Right ventricle myocardium inferior (tissue), 1 donor: ENCODE measurements around the gene PHF20. TPM values are rescaled to one million over a fixed set of nuclear protein-coding genes. Genes with fewer than 3 reads are reported as not detected.
"Not testable (repeated sequence)": the region's sequence is repeated elsewhere in the genome, so short reads cannot be mapped to it uniquely, and the experiment has no call there.

ENCODE experiments used
- ATAC-seq: fragments of 200-7000 bp; cut with Tn5 transposase; one replicate; pipeline ENCODE4 v1.9.1; 2020; ENCODE audit warnings: mild to moderate bottlenecking, moderate library complexity
- DNase-seq: peaks from one replicate; pipeline ENCODE4 v3.0.0; 2021; ENCODE audit errors: missing footprints
- intact Hi-C: fragments of 100-400 bp; cut with DNase I; formaldehyde crosslinking; loops from one replicate; pipeline ENCODE4 v1.11.0; 2022
- total RNA-seq: library from RNA; stranded (reverse); fragmentation: NEBNext Ultra II Directional; extraction: Animal tissue kit (Norgen Biotek cat#: 25700); gene quantifications from one replicate; pipeline ENCODE4 v1.2.1, GENCODE V29; 2021
- donor health status: DM: no; HTN: yes; CAD: no; lungs with severe emphysema.

The PHF20 gene
- total RNA-seq, 1 donor from 2014 or later: 36.7 TPM

GRCh38 chr20:35866418-35867202 lies 94.8 kb downstream of the PHF20 start:
- no peak for ATAC-seq
- intact Hi-C loops: no loop called here
- no peak for DNase-seq

DNA sequence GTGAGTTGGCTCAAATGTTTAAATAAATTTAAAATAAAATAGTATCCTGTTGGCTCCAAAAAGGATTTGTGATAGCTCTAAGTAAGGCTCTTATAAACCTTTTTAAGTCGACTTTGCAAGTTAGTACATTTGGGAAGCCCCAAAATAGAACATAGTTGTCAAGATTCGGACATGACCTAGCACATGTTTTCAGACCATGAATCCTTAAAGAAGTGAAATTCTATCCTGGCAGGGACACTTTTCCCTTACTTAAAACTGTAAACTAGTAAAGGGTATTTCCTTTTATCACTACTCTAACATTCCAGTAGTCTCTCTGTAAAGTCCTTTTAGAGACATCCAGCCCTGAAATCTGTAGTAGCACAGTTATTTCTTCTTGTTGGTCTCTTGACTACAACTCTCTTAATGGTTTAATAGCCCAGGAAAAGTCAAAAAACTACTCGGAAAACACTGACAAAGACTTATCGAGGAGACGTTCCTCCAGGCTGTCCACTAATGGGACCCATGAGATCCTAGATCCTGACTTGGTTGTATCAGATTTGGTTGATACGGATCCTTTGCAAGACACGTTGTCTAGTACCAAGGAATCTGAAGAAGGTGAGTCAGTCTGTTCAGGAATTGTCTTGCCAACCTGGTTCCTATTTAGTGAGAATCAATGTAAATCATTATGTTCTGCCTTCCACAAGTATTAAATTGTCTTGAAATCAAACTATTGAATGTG lies 98.9 kb downstream of the PHF20 start:
- intact Hi-C loops: no loop called here
- no peak for DNase-seq
- no peak for ATAC-seq

DNA sequence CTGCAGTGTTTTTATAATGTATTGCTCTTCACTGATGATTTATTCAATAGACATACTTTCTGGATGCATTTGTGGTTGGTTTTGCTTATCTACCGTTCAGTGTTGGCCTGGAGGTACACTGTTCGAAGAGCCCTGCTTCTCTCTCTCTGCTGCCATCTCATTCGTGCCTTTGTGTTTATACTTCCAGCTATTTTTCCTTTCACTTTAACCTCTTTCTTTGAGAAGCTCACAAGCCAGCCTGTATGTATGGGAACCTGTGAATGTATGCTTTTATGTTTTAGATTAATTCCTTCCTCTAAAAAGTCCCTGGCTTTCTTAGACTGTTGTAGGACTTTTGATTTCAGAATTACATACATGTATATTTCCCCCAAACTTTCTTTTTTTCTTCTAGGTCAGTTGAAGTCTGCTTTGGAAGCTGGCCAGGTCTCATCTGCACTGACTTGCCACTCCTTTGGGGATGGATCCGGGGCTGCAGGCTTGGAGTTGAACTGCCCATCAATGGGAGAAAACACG lies 99.5 kb downstream of the PHF20 start:
- intact Hi-C loops: no loop called here
- ATAC-seq (no peak), DNase-seq (no peak)

DNA sequence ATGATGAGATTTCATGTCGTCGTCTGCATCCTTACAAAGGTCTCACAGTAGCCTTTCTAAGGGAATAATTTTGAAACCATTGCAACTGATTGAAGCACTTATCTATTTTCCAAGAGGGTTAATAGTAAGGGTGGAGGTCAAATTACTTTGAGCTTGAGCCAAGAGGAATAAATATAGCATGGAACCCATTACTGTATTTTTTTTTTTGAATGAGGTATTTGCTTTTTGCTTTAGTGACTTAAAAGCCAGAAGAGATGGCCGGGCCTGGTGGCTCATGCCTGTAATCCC lies 104.2 kb downstream of the PHF20 start:
- DNase-seq: no peak
- no peak for ATAC-seq
- intact Hi-C loops: no loop called here

DNA sequence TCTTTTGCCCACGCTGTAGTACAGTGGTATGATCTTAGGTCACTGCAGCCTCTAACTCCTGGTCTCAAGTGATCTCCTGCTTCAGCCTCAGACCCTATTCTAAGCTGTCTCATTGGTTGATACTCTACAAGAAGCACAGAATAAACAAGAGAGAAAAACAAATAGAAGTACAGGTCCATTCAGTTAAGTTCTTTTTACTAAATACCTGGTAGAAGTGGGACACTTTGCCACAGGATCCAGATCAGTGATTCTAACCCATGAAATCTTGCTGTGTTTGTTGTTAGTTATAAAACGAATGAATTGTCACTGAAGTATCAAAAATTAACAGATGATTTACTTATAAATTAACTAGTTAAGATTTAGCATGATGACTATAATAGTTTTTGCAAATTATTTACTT lies 105.8 kb downstream of the PHF20 start:
- ATAC-seq: no peak
- intact Hi-C loops: no loop called here
- no peak for DNase-seq

GRCh38 chr20:35878113-35878625 lies 106.4 kb downstream of the PHF20 start:
- ATAC-seq (no peak), DNase-seq (no peak)
- intact Hi-C loops: no loop called here

GRCh38 chr20:35881676-35882075 lies 109.9 kb downstream of the PHF20 start:
- no peak for DNase-seq
- intact Hi-C loops: loop anchor here (10.0 kb wide), 2 partner anchors 267 to 417 kb away; partner anchors contain the start of gene SPAG4
- no peak for ATAC-seq

- ATAC-seq: not testable (repeated sequence)
- intact Hi-C loops: loop anchor here (10.0 kb wide), 2 partner anchors 268 to 418 kb away; partner anchors contain the start of gene SPAG4
Measured at GRCh38 chr20:35882427-35883161, 110.8 kb downstream of the PHF20 start.

DNA sequence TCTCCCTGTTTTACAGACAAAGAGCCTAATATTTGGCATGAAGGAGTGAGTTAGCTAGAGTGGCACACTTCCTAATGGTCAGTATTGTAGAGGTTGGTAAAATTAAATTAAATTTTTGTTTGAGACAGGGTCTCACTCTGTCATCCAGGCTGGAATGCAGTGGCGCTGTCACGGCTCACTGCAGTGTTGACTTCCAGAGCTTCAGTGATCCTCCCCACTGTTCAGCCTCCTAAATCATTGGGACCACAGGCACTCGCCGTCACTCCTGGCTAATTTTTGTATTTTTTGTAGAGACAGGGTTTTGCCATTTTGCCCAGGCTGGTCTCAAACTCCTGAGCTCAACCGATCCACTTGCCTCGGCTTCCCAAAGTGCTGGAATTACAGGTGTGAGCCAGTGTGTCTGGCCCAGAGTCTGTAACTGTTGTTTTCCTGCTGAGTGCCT lies 111.5 kb downstream of the PHF20 start:
- DNase-seq (no peak), ATAC-seq (no peak)
- intact Hi-C loops: loop anchor here (10.0 kb wide), 2 partner anchors 269 to 419 kb away; partner anchors contain the start of gene SPAG4

More at GRCh38 chr20:35882427-35883161, 110.8 kb downstream of the PHF20 start:
- not testable (repeated sequence) for DNase-seq

DNA sequence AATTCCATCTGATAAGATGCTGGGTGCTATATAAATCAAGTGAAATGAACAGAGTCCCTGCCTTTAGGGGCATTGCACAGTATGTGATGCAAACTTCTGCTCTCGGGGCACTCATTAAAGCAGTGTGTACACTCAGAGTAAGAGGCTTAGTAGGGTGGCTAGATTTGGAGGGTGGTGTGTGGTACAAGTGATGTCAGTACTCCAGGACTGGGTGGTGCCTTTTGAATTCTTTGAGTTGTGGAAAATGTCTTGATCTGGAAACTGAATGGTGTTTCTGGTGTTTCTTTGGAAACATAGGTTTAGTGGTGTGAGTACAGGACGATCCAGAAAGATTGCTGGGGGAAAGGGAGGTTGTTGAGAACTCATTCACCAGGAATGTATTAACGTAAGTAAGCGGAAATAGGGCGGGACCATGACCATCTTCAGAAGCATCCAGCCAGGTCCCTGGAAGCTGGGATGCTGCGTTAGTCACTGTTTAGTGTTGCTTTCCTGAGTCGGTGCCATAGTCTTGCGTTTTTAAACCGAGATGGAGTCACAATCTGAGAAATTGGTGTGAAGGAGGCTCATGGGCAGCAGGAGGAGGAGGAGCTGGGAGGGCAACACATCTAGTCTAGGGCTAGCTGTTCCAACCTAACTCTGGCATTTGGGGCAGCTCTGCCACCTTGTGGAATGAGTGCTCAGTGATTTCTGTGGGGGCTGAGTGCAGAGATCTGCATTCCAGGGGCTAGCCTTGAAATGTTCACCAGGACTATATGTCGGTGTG lies 112.1 kb downstream of the PHF20 start:
- intact Hi-C loops: loop anchor here (10.0 kb wide), 2 partner anchors 269 to 419 kb away; partner anchors contain the start of gene SPAG4
- DNase-seq (peak; percentile 73), ATAC-seq (peak; percentile 78)

DNA sequence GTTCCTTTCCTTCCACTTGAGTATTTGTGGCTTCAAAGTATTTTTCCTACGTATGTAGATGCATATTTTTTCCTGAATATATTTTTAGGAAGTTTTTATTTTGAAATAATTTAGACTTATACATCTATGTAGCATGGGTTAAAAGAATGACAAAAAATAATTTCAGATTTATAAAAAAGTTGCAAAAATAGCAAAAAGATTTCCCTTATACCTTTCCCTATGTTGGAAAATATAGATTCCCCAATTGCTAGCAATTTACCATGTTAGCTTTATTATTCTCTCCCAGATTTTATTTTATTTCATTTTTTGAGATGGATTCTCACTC lies 112.7 kb downstream of the PHF20 start:
- DNase-seq (no peak), ATAC-seq (no peak)
- intact Hi-C loops: loop anchor here (10.0 kb wide), 2 partner anchors 270 to 420 kb away; partner anchors contain the start of gene SPAG4

- no peak for DNase-seq
- intact Hi-C loops: loop anchor here (10.0 kb wide), 2 partner anchors 270 to 420 kb away; partner anchors contain the start of gene SPAG4
- no peak for ATAC-seq
Measured at GRCh38 chr20:35885212-35885611, 113.4 kb downstream of the PHF20 start.

- ATAC-seq (peak; percentile 90), DNase-seq (no peak)
- intact Hi-C loops: loop anchor here (1.0 to 10.0 kb wide), 3 partner anchors 144 to 422 kb away; partner anchors contain the start of genes RBM39 and SPAG4
Measured at GRCh38 chr20:35886537-35886936, 114.7 kb downstream of the PHF20 start.

DNA sequence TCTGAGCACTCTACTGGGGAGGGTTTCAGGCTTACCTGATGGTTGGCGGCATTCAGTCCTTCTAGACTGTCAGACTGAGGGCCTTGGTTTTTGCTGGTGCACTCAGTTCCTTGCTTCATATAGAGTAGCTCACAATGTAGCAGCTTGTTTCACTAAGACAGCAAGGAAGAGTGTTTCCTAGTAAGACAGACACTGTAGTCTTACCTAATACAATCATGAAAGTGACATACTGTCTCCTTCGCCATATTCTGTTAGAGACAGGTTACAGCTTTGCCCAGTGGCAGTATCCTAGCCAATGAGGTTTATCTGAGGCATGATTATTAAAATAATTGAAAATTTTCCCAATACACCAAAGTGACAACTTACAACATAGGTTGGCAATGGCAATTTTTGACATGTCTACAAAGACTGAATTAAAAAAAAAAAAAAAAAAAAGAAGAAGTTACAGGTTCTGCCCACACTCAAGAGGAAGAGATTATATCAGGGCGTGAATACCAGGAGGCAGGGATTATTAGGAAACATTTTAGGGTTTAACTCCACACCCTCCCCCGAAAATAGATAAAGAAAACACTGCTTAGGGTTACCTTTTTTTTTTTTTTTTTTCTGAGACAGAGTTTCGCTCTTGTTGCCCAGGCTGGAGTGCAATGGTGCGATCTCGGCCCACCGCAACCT lies 115.7 kb downstream of the PHF20 start:
- intact Hi-C loops: loop anchor here (10.0 kb wide), 2 partner anchors 273 to 423 kb away; partner anchors contain the start of gene SPAG4
- ATAC-seq (no peak), DNase-seq (no peak)

DNA sequence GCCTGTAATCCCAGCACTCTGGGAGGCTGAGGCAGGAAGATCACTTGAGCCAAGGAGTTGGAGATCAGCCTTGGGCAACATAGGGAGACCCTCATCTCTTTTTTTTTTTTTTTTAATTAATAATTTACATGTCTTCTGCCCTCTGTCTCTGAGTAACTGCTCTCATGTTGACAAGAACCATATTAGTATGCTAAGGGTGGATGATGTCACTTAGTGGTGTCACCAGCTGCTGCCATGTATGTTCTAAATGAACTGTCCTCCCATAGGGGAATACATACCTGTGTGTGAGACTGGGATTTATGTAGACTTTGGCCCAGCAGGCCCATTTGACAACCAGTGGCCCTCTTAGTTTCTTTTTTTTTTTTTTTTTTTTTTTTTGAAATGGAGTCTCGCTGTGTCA lies 116.8 kb downstream of the PHF20 start:
- intact Hi-C loops: loop anchor here (10.0 kb wide), 2 partner anchors 274 to 424 kb away; partner anchors contain the start of gene SPAG4
- no peak for ATAC-seq

GRCh38 chr20:35891375-35891774 lies 119.6 kb downstream of the PHF20 start:
- DNase-seq: no peak
- ATAC-seq: no peak
- intact Hi-C loops: no loop called here

More for the DNA sequence above, 116.8 kb downstream of the PHF20 start:
- DNase-seq: no peak

DNA sequence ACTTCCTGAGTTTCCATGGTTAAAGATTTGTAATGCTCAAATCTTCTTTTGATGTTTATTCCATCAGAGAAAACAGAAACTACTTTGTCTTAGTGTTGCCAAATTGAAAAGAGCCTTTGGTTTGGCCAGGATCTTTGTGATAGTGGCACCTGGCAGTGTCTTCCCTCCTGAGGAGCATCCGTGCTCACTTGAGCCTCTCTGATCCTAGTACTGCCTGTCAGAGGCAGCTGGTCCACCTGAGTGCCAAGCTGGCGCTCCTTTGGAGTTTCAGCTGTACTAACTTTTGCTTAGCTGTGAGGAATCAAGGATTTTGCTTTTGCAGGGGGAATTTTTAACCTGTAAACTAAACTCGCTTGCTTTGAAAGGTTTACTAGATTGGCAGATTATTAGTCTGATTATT lies 121.1 kb downstream of the PHF20 start:
- DNase-seq: no peak
- ATAC-seq: no peak
- intact Hi-C loops: no loop called here
